GM23248 (cell line): ENCODE measurements around the gene AKAP12. TPM values are rescaled to one million over a fixed set of nuclear protein-coding genes. Genes with fewer than 3 reads are reported as not detected.

Experiments used
- DNase-seq: peaks from one replicate; pipeline ENCODE4 v3.0.0-alpha.2; 2015
- H2AFZ ChIP-seq: fragments of 200-600 bp; sonication (generic); 2 replicates; pipeline ENCODE4 v1.6.1; 2016; ENCODE audit warnings: antibody characterized with exemption
- H3F3A ChIP-seq: fragments of 200-600 bp; sonication (generic); 2 replicates; pipeline ENCODE4 v1.6.1; 2016; ENCODE audit warnings: mild to moderate bottlenecking, antibody characterized with exemption, mixed run types; ENCODE audit not compliant: insufficient read depth
- H3K27ac ChIP-seq: fragments of 200-600 bp; sonication (generic); 2 replicates; pipeline ENCODE4 v1.5.1; 2016; ENCODE audit warnings: mild to moderate bottlenecking
- H3K27me3 ChIP-seq: fragments of 200-600 bp; sonication (generic); replicated peaks from 2 replicates; pipeline ENCODE4 v1.6.1; 2016; ENCODE audit warnings: mild to moderate bottlenecking; ENCODE audit not compliant: insufficient read depth
- H3K36me3 ChIP-seq: fragments of 200-600 bp; sonication (generic); 2 replicates; pipeline ENCODE4 v1.6.1; 2016; ENCODE audit warnings: low read depth, mild to moderate bottlenecking
- H3K4me1 ChIP-seq: fragments of 200-600 bp; sonication (generic); 2 replicates; pipeline ENCODE4 v1.6.1; 2016; ENCODE audit warnings: mild to moderate bottlenecking; ENCODE audit not compliant: insufficient read depth
- H3K4me2 ChIP-seq: fragments of 200-600 bp; sonication (generic); one replicate; pipeline ENCODE4 v1.6.1; 2016; ENCODE audit warnings: mild to moderate bottlenecking; ENCODE audit not compliant: unreplicated experiment
- H3K4me3 ChIP-seq: fragments of 200-600 bp; sonication (generic); 2 replicates; pipeline ENCODE4 v1.5.1; 2016; ENCODE audit warnings: mild to moderate bottlenecking
- H3K79me2 ChIP-seq: fragments of 200-600 bp; sonication (generic); 2 replicates; pipeline ENCODE4 v1.6.1; 2016; ENCODE audit warnings: mild to moderate bottlenecking; ENCODE audit not compliant: insufficient read depth
- H3K9ac ChIP-seq: fragments of 200-600 bp; sonication (generic); 2 replicates; pipeline ENCODE4 v1.6.1; 2016; ENCODE audit warnings: mild to moderate bottlenecking
- H3K9me2 ChIP-seq: fragments of 200-600 bp; sonication (generic); 2 replicates; pipeline ENCODE4 v1.6.1; 2016; ENCODE audit warnings: mixed run types, mild to moderate bottlenecking, moderate library complexity; ENCODE audit not compliant: insufficient read depth
- H3K9me3 ChIP-seq: fragments of 200-600 bp; sonication (generic); one replicate; pipeline ENCODE4 v1.6.1; 2017; ENCODE audit warnings: low read depth
- H4K20me1 ChIP-seq: fragments of 200-600 bp; sonication (generic); 2 replicates; pipeline ENCODE4 v1.6.0; 2016; ENCODE audit not compliant: insufficient read depth
- EZH2 ChIP-seq: fragments of 200-600 bp; sonication (generic); IDR thresholded peaks from 2 replicates; pipeline ENCODE4 v1.6.1; 2018; ENCODE audit warnings: antibody characterized with exemption, mild to moderate bottlenecking; ENCODE audit not compliant: insufficient read depth, poor library complexity, severe bottlenecking
- EZH2phosphoT487 ChIP-seq: fragments of 200-600 bp; sonication (generic); IDR thresholded peaks from 2 replicates; pipeline ENCODE4 v1.6.1; 2018; ENCODE audit warnings: antibody characterized with exemption, moderate library complexity, mild to moderate bottlenecking, low read depth; ENCODE audit not compliant: insufficient read depth
- WGBS, 2 experiments: methylation state at CpG; one replicate each; pipeline ENCODE4 v1.1.6; 2015 to 2017; ENCODE audit warnings: low lambda C conversion rate in 2 of 2, low coverage in 1 of 2; ENCODE audit errors: missing lambda C conversion rate in 2 of 2; 5-methylcytosine and 5-hydroxymethylcytosine counted together
- in situ Hi-C: fragments of 300-500 bp; cut with MboI; formaldehyde crosslinking; loops from 2 replicates; pipeline ENCODE4 v1.15.0; 2020
- polyA plus RNA-seq: library from polyadenylated mRNA; unstranded; fragments of >200 nt; fragmentation: Nextera tagmentation; extraction: Ambion mirVana; gene quantifications from 2 replicates; pipeline ENCODE4 v1.2.1, GENCODE V29; 2016
- total RNA-seq: library from RNA; depleted of rRNA; stranded (reverse); fragments of >200 nt; shearing (Covaris generic); gene quantifications from 2 replicates; pipeline ENCODE4 v1.2.3, GENCODE V29; 2014

The AKAP12 gene
- total and polyA plus RNA-seq, 2 experiments from 2014 or later: 15.7 to 24.6 TPM

DNA sequence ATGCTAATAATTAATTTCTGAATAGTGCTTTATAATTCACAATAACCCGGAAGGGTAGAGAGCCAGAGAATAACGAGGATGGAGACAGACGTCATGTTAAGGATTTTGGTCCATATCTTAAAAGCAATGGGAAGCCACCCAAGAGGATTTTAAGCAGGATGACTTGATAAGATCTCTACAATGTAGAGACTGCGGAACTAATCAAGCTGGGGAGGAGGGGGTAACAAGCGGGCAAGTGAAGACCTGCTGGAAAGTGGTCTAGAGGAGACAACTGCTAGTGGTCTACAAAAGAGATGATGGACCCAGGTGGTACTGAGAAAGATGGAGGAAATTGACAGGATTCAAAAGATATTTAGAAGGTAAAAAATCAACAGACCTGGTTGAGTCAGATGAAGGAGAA, 144.4 kb downstream of the AKAP12 start:
- no peaks in the 10 kb centered on the region for H4K20me1 ChIP-seq
- in situ Hi-C loops: no loop called here
- H3K27ac ChIP-seq: no peak overlapping the region
- no peaks in the 10 kb centered on the region for H3K27me3 ChIP-seq
- H3K79me2 ChIP-seq: peaks cover 99% of the 10 kb centered on the region
- H3K9ac ChIP-seq: no peak overlapping the region
- H2AFZ ChIP-seq: no peak overlapping the region
- no peaks in the 10 kb centered on the region for H3K9me2 ChIP-seq
- no peaks in the 10 kb centered on the region for H3K9me3 ChIP-seq
- WGBS, 2 experiments: 88 to 95% methylated on average over 5 of the region's 5 CpGs
- H3K4me3 ChIP-seq: no peak overlapping the region
- no peaks in the 10 kb centered on the region for H3K36me3 ChIP-seq
- peaks cover 32% of the 10 kb centered on the region for H3K4me1 ChIP-seq
- no peak for TF ChIP-seq EZH2
- TF ChIP-seq EZH2phosphoT487: no peak
- H3K4me2 ChIP-seq: no peak overlapping the region
- peaks cover 27% of the 10 kb centered on the region for H3F3A ChIP-seq
- no peak for DNase-seq

DNA sequence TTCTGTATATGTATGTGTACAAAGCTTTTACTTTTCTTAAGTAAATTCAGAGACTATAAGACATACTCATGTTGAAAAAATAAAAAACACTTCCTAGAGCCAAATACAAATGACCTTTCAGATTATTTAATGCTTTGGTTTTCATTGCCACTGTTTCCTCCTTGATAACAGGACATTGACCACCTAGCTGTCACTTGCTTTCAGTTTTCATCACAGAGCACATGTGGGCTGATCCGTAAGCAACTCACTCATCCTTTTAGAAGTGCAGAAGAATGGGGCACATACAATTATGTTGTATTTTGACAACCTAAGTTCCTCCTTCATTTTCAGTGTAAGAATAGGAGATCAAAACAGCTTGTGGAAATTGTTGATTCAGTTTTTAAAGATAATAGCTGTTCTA, 145.4 kb downstream of the AKAP12 start:
- Histone ChIP-seq H3K9me2 (no peaks in the 10 kb centered on the region), H3K79me2 (peaks cover 89% of the 10 kb centered on the region), H3K9ac (no peak overlapping the region), H3F3A (peaks cover 25% of the 10 kb centered on the region), H3K4me2 (no peak overlapping the region), H3K4me3 (no peak overlapping the region), H3K27ac (no peak overlapping the region), H2AFZ (no peak overlapping the region), H3K27me3 (no peaks in the 10 kb centered on the region), H4K20me1 (no peaks in the 10 kb centered on the region), H3K9me3 (no peaks in the 10 kb centered on the region), H3K4me1 (peaks cover 27% of the 10 kb centered on the region), H3K36me3 (no peaks in the 10 kb centered on the region)
- TF ChIP-seq EZH2 (no peak), EZH2phosphoT487 (no peak)
- no peak for DNase-seq
- WGBS, 2 experiments: 94 to 100% methylated on average over 1 of the region's 1 CpG
- in situ Hi-C loops: no loop called here

DNA sequence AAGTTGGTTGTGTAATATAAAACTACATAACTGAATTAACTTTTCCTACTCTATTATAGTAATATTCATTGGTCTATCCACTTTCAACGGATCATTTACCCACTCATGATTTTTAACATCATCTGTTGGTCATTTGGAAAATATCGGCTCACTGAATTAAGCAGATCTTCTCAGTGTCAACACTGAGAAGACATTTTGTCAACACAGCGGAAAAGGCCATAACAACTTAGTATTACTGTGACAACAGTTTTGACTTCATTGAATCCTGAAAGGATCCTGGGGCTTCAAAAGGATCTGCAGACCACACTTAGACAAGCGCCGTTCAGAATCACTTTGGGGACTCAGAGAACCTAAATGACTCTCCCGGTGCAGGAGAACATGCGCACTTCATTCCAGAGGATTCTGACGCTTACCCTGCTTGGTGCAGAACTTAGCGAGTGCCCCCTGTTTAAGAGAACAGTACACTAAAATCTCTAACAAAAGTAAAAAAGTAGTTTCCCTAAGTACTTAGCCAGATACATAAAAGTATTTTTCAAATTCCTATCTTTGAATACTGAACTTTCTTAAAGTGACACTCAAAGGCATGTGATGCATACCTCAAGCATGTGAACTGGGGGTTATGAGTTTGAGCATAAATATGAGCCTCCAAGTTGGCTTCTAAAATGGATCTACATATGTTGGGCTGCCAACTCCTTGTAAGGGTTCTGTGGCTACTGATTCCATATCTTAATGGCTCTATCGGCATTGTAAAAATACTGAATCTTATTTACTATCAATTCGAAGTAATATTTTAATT, 147.6 kb downstream of the AKAP12 start:
- Histone ChIP-seq H3K36me3 (no peaks in the 10 kb centered on the region), H2AFZ (0 out of 2 replicates have a peak overlapping the region, but pooled peaks have one; percentile 1), H4K20me1 (peaks cover 2% of the 10 kb centered on the region; the same call in 1 of the 2 replicates), H3K9me2 (no peaks in the 10 kb centered on the region), H3K4me1 (peaks cover 29% of the 10 kb centered on the region), H3K27ac (peak overlapping the region; percentile 98), H3K4me2 (peak overlapping the region; percentile 72), H3K79me2 (peaks cover 74% of the 10 kb centered on the region), H3K9me3 (no peaks in the 10 kb centered on the region), H3K9ac (no peak overlapping the region; the same call in 1 of the 2 replicates), H3K4me3 (peak overlapping the region; percentile 3; the same call in 1 of the 2 replicates), H3K27me3 (no peaks in the 10 kb centered on the region), H3F3A (peaks cover 31% of the 10 kb centered on the region)
- 84 to 87% methylated on average over 11 of the region's 11 CpGs for WGBS, 2 experiments
- DNase-seq: peak; percentile 79
- TF ChIP-seq EZH2phosphoT487 (no peak), EZH2 (no peak)
- in situ Hi-C loops: no loop called here

DNA sequence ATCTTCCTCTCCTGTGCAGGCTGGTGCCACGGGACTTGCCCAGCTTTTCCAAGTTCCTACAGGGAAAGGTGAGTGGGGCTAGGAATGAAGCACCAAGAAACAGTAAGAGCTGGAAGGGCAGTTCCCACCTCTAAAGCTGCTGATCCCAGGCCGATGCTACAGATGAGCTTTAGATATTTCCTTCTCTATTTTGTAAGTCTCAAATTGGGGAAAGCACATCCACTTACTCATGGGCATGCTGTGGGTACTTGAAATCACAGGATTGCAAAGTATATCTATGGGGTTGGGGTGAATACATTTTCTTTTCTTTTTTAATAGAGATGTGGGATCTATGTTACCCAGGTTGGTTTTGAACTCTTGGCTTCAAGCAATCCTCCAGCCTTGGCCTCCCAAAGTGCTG, 148.5 kb downstream of the AKAP12 start:
- TF ChIP-seq EZH2phosphoT487 (no peak), EZH2 (no peak)
- in situ Hi-C loops: no loop called here
- Histone ChIP-seq H3K9me2 (no peaks in the 10 kb centered on the region), H3K4me3 (no peak overlapping the region), H2AFZ (no peak overlapping the region), H3K27ac (peak overlapping the region; percentile 98), H3K36me3 (no peaks in the 10 kb centered on the region), H3K4me1 (peaks cover 37% of the 10 kb centered on the region), H3K27me3 (no peaks in the 10 kb centered on the region), H3K9me3 (no peaks in the 10 kb centered on the region), H3K4me2 (peak overlapping the region; percentile 96), H3K79me2 (peaks cover 74% of the 10 kb centered on the region), H4K20me1 (peaks cover 11% of the 10 kb centered on the region; the same call in 1 of the 2 replicates), H3K9ac (no peak overlapping the region), H3F3A (peaks cover 39% of the 10 kb centered on the region)
- DNase-seq: no peak
- WGBS, 2 experiments: 97 to 100% methylated on average over 2 of the region's 2 CpGs
